Mammary epithelial cell (primary cell): ENCODE results near the gene PTDSS2.

Experiments
- CTCF ChIP-seq, 2 donors: IDR thresholded peaks in 1 of 2; conservative IDR thresholded peaks in 1 of 2; 2 replicates each; pipeline ENCODE4 v1.5.1; 2011 to 2012; ENCODE audit warnings: inconsistent platforms in 2 of 2, low read length in 2 of 2, mild to moderate bottlenecking in 2 of 2, control low read depth in 1 of 2, low read depth in 1 of 2; ENCODE audit not compliant: insufficient read depth in 1 of 2; ENCODE audit errors: extremely low read depth in 1 of 2
- EZH2 ChIP-seq: IDR thresholded peaks from 2 replicates; pipeline ENCODE4 v1.6.1; 2012; ENCODE audit warnings: low read length, inconsistent platforms, borderline replicate concordance

GRCh38 chr11:432501-433100 lies 17.5 kb upstream of the PTDSS2 start:
- TF ChIP-seq EZH2 (no peak), CTCF (conservative IDR thresholded peaks at IDR 0.05 in 1 of 2, IDR thresholded peaks at IDR 0.05 in 1 of 2; ENCODE audit: extremely low read depth in 1 of 2, insufficient read depth in 1 of 2, low read depth in 1 of 2, low read length in 2 of 2) (no peak)
